Activated CD4-positive, CD25-positive, alpha-beta regulatory T cell treated with anti-CD3 and anti-CD28 coated beads, Interleukin-2, amount 50 U/mL, for 24 hours (primary cell): ENCODE results near the gene PTK7.
"Not testable (repeated sequence)": the region's sequence is repeated elsewhere in the genome, so short reads cannot be mapped to it uniquely, and the experiment has no call there.

Experiments used
- ATAC-seq, 2 donors: fragments of 150-1000 bp; cut with Tn5 transposase; one replicate each; pipeline ENCODE4 v1.10.0; 2021; ENCODE audit warnings: mild to moderate bottlenecking in 1 of 2, moderate library complexity in 1 of 2

PTK7 gene

DNA sequence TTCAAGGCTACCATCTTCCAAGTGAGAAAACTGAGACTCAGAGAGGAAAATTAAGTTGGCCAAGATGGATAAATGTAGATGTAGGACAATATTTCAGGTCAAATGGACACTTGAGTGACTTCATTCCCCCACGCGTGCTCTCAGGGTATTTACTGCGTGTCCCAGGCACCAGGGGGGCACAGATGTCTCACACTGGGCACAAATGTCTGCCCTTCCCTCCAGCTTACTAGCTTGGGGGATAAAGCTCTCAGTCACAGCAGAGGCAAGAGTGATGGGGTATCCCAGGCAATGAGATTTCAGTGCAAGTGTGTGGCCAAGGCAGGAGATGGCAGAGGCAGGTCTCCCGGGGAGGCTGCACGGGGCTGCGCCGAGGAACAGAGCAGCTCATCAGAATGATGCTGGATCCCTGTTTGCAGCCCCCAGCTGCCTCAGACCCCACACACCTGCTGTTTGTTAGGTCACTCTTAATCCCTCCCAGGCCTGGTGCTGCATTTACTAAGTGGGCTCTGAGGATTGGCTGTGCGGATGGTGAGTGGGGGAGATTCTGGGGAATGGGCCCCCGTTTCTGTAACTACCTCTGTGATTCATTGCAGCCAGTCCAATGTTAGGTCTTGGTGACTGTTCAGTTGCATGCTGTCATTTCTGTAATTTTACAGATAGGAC is 44.1 kb downstream of the PTK7 start:
- no peak for ATAC-seq

DNA sequence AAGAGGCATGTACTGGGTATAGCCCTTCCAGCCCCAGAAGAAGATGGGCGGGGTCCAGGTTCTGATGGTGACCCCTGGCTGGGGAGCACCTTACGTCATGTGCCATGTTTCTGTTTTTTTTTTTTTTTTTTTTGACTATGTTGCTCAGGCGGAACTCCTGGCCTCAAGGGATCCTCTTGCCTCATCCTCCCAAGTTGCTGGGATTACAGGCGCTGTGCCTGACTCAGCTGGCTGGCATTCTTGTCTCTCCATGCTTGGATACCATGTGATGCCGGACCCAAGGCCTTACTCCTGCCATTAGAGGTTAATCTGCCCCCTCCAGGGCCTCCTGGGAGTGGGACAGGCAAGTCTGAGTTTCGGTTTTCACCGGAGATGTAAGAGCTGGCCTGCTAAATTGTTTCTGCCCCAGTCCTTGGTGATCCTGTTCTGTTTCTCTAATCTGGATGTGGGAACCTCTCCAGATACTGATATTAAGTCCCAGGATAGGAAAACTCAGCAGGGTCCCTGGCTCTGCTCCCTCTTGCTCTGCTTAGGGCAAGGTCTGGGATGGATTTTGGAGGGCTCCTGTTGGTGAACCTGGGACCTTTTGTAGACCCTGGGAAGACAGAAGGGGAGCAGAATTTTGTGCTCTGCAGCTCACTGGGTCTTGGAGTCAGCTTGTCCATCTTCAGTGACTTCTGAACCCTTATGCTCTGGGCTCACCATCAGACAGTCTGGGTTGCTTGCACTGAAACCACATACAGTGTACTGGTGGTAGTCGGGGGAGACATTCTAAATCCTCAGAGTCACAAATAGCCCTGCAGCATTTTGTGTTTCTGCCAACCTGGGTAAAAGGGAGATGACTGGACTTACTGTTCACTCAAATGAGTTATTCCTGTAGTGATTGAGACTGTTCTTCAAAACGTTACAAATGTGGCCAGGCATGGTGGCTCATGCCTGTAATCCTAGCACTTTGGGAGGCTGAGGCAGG is 45.1 kb downstream of the PTK7 start:
- ATAC-seq: no peak

DNA sequence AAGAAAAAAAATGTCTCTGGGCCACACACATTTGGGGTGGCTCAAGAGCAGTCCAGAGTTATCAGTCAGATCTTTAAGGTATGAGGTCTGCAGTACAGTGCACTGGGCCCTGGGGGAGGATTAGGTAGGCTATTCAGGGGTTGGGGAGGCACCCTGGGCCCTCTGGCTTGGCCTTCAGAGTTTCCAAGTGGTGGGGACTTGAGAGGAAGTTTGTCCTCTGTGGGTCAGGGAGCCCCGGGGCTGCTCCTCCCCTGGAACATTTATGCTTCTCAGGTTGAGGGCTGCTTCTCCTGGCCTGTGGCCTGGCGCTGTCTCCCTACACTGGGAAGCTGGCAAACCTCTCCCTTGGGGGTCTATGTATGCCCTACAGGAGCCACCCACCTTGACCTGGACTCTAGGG is 46.0 kb downstream of the PTK7 start:
- ATAC-seq: no peak

DNA sequence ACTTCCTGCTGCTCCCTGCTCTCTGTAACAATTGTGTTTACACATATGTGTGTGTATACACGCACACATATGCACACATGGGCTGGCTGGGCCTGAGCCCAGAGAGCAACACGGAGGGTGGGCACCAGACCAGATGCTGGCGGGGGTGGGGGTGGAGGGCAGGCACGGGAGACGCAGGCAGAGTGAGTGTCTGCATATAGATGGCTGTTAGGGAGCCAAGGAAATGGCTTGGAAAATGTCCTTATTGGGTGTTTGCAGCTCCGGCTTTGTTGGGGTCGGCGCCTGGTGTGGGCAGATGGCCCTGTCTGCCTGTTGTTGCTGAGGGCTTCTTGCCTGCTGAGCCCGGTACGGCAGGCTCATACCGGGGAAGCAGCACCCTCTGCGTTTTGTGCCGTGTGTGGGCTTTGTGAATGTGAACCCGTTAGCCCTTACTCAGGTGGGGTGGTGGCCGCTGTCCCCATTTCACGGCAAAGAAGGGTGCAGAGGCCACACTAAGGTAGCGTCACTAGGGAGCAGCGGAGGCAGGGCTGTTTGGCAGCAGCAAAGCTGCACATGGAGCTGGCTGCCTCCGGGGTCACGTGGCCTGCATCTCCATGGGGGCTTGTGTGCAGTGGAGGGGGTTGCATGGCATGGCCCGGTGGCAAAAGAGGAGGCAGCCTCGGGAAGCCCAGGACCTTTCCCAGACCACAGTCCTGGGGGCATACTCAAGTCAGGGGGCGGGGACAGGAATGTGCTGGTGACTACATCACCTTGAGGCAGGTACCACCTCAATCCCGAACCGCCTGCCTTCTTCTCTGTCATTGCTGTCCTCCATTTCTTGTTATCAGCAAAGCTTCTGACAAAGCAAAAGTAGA is 47.6 kb downstream of the PTK7 start:
- ATAC-seq: no peak

DNA sequence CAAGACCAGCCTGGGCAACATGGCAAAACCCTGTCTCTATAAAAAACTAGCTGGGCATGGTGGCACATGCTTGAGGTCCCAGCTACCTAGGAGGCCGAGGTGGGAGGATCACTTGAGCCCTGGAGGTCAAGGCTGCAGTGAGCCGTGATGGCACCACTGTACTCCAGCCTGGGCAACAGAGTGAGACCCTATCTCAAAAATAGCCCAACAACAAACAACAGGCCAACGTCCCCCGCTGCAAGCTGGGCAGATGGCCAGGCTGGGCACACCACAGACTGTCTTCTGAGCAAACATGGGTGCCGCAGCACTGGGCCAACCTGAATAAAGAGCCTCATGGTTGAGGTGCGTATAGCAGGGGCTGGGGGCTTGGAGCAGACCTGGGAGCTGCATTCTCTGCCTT is 48.4 kb downstream of the PTK7 start:
- no peak for ATAC-seq

DNA sequence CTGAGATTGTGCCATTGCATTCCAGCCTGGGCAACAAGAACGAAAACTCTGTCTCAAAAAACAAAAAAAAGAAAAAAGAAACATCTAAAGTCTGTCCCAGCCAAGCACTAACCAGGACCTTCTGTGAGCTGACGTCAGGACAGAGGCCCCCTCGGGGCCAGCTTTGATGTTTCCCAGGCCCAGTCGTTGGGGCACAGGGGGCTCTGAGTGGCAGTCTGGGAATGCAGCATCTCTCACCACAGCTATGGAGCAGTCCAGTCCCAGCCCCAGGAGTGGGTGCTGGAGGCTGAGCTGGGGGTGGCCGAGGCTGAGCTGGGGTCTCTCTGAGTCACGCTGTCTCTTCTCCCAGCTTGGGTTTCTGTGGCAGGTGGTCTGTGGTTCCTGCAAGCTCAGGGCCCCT is 49.0 kb downstream of the PTK7 start:
- ATAC-seq: no peak

DNA sequence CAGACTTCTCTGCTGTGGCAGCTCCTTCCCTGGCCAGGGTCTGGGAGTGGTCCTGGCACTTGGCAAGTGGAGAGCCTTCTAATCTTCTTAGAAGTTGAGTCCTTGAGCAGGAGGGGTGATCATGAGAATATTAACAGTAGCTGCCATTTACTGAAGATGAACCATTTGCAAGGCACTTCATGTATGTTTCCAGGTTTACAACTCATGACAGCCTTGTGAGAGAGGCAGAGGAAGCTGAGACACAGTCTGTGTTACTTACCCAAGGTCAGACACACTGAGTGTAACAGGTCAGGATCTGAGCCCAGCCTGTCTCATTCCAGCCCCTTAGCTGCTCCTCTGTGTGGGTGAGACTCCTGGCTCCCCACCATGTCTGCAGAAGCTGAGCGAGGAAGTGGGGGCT is 49.4 kb downstream of the PTK7 start:
- ATAC-seq: no peak

DNA sequence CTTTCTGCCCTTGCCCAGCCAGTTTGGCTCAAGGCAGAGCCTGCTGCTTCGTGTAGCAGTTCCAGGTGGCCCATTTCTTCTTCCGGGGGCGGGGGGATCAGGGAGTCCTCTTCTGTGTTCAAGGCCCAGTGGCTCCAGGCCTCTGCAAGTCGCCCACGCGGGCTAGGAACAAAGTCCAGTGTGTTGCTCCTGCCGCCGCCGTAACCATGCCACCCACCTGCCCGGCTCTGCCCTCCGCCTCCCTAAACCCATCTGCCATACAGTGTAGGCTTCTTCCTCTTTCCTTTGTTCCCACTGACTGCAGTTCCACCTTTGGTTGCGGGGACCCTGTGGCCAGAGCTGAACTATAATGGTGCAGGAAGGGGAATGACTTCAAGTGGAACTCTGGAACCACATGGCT is 51.1 kb downstream of the PTK7 start:
- no peak for ATAC-seq

DNA sequence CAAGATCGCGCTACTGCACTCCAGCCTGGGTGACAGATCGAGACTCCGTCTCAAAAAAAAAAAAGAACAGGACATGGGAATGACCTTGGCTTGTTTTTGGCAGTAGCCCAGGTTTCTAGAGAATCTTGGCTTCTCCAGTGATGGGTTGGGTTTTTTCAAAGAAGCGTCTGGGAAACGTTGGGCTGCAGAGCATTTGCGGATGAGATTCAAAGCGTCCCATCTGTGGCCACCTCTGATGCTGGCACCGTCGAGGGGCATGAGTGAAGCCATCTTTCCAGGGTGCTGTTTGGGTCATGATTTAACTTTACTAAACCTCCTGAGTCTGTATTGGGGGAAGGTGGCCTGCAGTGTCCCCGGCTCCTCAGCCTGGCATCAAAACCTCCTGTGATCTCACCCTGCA is 51.8 kb downstream of the PTK7 start:
- no peak for ATAC-seq

DNA sequence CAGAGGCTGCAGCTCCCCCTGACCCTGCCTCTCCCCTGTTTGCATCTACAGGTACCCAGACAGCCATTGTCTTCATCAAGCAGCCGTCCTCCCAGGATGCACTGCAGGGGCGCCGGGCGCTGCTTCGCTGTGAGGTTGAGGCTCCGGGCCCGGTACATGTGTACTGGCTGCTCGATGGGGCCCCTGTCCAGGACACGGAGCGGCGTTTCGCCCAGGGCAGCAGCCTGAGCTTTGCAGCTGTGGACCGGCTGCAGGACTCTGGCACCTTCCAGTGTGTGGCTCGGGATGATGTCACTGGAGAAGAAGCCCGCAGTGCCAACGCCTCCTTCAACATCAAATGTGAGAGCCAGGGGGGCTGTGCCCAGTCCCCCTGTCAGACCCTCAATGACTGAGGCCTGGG is 52.8 kb downstream of the PTK7 start:
- no peak for ATAC-seq

DNA sequence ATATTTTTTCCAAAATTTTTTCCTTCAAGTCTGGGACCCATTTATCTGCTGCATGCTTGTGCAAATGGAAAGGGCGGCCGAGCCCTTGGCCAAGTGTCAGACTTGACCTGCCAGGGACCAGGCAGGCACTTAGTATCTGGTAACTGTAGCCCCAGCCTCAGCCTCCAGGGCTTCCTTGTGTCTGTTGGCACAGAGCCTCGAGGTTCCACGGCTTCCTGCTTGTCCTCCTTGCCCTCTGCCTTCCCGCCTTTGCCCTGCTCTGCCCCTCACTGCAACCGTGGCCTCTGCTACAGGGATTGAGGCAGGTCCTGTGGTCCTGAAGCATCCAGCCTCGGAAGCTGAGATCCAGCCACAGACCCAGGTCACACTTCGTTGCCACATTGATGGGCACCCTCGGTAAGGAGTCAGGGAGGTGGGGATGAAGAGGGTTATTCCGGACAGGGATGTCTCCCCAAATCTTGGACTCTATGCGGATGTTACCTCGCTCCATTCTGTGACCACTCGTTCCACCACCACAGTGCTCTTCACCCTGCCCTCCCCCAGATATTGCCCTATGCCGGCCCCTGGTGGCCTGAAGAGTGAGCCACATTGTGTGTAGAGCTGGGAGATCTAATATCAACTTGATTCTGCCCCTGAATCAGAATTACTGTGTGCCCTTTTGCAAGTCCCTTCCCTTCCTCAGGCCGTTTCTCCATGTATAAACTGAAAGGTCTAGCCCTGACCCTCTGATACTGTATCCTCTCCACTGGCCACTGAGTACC is 53.5 kb downstream of the PTK7 start:
- peak in 1 of 2 donors; percentile 33 for ATAC-seq

DNA sequence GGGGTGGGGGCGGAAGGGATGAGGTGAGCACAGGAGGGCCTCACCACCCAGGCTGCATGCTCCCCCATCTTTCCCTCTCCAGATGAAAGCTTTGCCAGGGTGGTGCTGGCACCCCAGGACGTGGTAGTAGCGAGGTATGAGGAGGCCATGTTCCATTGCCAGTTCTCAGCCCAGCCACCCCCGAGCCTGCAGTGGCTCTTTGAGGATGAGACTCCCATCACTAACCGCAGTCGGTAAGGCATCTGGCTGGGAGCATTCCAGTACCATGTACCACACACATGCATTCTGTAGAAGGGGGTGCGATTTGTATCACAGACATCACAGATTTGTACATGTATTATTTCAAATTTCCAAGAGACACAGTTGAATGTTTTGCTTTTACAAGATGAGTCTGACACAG is 54.3 kb downstream of the PTK7 start:
- no peak for ATAC-seq

DNA sequence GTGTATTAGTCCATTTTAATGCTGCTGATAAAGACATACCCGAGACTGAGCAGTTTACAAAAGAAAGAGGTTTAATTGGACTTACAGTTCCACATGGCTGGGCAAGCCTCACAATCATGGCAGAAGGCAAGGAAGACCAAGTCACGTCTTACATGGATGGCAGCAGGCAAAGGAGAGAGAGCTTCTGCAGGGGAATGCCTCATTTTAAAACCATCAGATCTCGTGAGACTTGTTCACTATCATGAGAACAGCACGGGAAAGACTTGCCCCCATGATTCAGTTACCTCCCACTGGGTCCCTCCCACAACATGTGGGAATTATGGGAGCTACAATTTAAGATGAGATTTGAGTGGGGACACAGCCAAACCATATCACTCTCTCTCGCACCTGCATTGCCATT is 55.3 kb downstream of the PTK7 start:
- not testable (repeated sequence) for ATAC-seq

DNA sequence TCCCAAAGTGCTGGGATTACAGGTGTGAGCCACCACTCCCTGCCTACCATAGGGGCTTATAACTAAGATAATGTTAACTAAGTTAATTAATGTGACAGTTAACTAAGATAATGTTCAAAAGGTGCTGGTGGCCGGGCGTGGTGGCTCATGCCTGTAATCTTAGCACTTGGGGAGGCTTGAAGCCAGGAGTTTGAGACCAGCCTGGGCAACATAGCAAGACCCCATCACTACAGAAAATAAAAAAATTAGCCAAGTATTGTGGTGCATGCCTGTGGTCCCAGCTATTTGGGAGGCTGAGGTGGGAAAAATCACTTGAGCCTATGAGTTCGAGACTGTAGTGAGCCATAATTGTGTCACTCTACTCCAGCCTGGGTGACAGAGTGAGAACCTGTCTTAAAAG is 62.2 kb downstream of the PTK7 start:
- ATAC-seq: no peak

DNA sequence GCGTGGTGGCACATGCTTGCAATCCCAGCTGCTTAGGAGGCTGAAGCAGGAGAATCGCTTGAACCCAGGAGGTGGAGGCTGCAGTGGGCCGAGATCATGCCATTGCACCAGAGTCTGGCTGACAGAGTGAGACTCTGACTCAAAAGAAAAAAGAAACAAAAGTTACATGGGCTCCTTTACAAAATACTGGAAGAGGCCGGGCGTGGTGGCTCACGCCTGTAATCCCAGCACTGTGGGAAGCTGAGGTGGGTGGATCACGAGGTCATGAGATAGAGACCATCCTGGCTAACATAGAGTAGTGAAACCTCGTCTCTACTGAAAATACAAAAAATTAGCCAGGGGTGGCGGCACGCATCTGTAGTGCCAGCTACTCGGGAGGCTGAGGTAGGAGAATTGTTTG is 63.9 kb downstream of the PTK7 start:
- not testable (repeated sequence) for ATAC-seq

DNA sequence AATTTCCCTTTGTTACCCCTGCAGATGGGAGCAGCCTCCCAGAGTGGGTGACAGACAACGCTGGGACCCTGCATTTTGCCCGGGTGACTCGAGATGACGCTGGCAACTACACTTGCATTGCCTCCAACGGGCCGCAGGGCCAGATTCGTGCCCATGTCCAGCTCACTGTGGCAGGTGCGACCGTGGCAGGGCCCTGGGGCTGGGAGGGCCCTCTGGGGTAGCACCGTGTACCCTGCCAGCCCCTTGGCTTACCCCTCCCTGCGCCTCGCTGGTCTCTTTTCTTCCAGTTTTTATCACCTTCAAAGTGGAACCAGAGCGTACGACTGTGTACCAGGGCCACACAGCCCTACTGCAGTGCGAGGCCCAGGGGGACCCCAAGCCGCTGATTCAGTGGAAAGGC is 65.5 kb downstream of the PTK7 start:
- ATAC-seq: no peak

DNA sequence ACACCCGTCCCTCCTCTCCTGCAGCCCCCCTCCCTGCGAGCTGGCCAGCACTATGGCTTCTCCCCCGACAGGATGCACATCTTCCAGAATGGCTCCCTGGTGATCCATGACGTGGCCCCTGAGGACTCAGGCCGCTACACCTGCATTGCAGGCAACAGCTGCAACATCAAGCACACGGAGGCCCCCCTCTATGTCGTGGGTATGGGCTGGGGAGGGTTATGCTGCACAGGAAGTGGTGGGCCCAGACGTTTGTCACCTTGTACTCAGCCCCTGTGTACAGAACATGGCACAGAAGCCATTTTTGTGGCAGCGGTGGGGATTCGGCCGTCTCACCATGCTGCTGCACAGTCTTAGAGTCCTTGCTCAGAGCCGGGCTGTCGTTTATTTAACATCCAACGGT is 66.0 kb downstream of the PTK7 start:
- ATAC-seq: peak in 1 of 2 donors; percentile 19

DNA sequence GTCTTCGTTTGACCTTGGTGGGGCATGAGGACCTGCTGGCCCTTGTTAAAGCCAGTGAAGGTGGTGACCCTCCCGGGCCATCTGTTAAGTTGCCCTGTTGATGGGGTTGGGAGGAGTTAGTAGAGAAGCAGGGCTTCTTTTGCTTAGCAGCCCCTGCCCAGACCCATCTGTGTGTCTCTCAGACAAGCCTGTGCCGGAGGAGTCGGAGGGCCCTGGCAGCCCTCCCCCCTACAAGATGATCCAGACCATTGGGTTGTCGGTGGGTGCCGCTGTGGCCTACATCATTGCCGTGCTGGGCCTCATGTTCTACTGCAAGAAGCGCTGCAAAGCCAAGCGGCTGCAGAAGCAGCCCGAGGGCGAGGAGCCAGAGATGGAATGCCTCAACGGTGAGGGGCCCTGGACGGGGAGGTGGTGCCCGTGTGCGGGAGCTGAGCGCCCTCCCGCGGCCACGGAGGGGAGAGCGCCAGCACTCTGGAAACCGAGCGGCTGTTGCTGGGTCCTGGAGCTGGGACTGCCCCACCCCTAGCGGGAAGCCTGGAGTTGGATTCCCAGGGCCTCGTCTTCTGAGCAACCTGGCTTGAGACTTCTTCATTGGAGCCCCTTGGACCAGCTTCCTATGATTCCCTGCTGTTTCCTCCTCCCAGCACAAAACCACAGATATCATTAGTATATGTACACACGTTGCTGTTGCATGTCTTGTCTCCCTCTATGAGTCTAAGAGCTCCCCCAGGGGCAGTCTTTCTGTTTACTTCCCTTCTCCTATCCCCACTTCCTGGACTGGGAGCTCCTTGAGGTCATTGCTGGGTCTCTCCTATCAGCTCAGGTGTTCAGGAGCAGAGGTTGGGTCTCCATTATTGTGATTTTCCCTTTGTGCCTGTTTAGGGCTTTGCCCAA is 67.4 kb downstream of the PTK7 start:
- ATAC-seq: peak; percentile 90 to 95

DNA sequence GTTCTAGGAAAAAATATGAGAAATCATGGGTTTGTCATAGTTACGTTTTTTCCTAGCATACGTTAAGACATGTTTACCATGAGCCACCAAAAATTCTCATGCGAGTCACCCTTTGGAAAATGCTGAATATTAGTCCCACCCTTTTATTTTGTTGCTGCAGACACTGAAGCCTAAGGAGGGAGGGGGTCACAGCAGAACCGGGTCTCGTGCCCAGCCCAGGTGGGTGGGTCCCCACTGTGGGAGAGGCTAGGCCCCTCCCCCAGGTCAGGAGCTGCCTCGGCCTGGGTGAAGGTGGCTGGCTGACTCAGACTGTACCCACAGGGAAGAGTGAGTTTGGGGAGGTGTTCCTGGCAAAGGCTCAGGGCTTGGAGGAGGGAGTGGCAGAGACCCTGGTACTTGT is 68.8 kb downstream of the PTK7 start:
- ATAC-seq: no peak

DNA sequence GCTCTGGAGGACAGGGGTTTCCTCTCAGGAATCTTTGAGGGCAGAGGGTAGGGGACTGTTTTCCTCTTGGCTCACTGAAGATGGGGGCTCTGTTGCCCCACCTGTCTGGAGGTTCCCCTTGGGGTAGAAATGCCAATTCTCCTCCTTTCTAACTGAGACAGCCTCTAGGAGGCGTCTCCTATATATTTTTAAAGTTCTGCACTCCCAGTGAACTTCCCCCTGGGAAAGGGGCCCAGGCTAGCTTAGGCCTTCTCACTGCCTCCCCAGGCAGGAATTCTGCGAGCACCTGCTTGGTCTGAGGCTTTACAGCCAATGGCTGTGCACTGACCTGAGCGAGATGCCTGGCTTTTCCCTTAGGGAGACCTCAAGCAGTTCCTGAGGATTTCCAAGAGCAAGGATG is 70.1 kb downstream of the PTK7 start:
- ATAC-seq: no peak
